Lower leg skin (tissue), 3 donors: Measurements from ENCODE around the gene SNRNP35.
"Not testable (repeated sequence)": the region's sequence is repeated elsewhere in the genome, so short reads cannot be mapped to it uniquely, and the experiment has no call there.

Source experiments
- CTCF ChIP-seq, 3 donors: fragments of 450-650 bp; IDR thresholded peaks; one replicate each; pipeline ENCODE4 v1.5.1; 2016; ENCODE audit warnings: antibody characterized with exemption in 3 of 3, mild to moderate bottlenecking in 3 of 3, moderate library complexity in 2 of 3
- POLR2A ChIP-seq, 2 donors: fragments of 450-650 bp; IDR thresholded peaks; one replicate each; pipeline ENCODE4 v1.6.1; 2016 to 2017; ENCODE audit warnings: antibody characterized with exemption in 2 of 2, mild to moderate bottlenecking in 1 of 2, moderate library complexity in 1 of 2

GRCh38 chr12:123463174-123463573 lies 5.2 kb downstream of the SNRNP35 start:
- not testable (repeated sequence) for TF ChIP-seq POLR2A, CTCF (IDR thresholded peaks at IDR 0.05)
